ENCODE data around the gene ATG4B. TPM values are rescaled to one million over a fixed set of nuclear protein-coding genes. Genes with fewer than 3 reads are reported as not detected.

Gene ATG4B
- total RNA-seq, 1 donor from 2014 or later: 83.2 TPM

DNA sequence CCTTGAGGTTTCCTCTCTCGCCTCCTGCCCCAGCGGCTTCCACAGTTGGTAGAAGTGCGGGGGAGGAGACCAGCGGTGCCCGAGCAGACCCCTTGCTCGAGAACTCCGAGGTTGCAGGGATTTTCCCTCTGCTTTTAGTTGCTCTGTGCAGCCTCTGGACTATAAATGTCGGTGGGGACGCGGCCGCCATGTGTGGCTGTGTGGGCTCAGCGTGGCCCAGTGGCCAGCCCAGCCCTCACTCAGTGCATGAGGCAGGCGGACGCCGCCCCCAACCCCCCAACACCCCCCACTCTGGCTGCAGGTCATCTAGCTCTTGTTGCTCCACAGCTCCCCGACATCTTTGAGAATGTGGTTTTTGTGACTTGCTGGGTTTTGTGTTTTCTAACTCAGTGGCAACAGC, 81.6 kb downstream of the ATG4B start:
- no peaks in the 10 kb centered on the region for H3K4me1 Mint-ChIP-seq (ENCODE audit: low read depth, unreplicated experiment)
- peaks cover 13% of the 10 kb centered on the region for H3K9me3 Mint-ChIP-seq (ENCODE audit: unreplicated experiment)
- no peak overlapping the region for H3K27ac Mint-ChIP-seq (ENCODE audit: unreplicated experiment)
- Histone ChIP-seq H3K27me3 (ENCODE audit: insufficient read depth, low read length) (no peaks in the 10 kb centered on the region), H2AFZ (ENCODE audit: low read depth, low read length) (no peak overlapping the region), H3K9ac (ENCODE audit: low read length) (no peak overlapping the region), H3K4me2 (ENCODE audit: low read length) (no peak overlapping the region), H3K27ac (ENCODE audit: low read depth, low read length) (no peak overlapping the region), H3K4me3 (ENCODE audit: insufficient read depth, low read depth, low read length) (no peak overlapping the region), H3K79me2 (ENCODE audit: insufficient read depth, low read length) (no peaks in the 10 kb centered on the region), H4K20me1 (ENCODE audit: insufficient read depth, low read length) (no peaks in the 10 kb centered on the region), H3K9me3 (ENCODE audit: insufficient read depth, low read depth, low read length) (peaks cover 5% of the 10 kb centered on the region), H3K36me3 (ENCODE audit: insufficient read depth, low read length) (peaks cover 5% of the 10 kb centered on the region), H3K4me1 (ENCODE audit: insufficient read depth, low read length) (no peaks in the 10 kb centered on the region)
- TF ChIP-seq, protein P1, sequence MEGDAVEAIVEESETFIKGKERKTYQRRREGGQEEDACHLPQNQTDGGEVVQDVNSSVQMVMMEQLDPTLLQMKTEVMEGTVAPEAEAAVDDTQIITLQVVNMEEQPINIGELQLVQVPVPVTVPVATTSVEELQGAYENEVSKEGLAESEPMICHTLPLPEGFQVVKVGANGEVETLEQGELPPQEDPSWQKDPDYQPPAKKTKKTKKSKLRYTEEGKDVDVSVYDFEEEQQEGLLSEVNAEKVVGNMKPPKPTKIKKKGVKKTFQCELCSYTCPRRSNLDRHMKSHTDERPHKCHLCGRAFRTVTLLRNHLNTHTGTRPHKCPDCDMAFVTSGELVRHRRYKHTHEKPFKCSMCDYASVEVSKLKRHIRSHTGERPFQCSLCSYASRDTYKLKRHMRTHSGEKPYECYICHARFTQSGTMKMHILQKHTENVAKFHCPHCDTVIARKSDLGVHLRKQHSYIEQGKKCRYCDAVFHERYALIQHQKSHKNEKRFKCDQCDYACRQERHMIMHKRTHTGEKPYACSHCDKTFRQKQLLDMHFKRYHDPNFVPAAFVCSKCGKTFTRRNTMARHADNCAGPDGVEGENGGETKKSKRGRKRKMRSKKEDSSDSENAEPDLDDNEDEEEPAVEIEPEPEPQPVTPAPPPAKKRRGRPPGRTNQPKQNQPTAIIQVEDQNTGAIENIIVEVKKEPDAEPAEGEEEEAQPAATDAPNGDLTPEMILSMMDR (IDR thresholded peaks at IDR 0.05; ENCODE audit: insufficient read depth, low read depth, low read length): no peak
- TF ChIP-seq EZH2 (IDR thresholded peaks at IDR 0.05; ENCODE audit: insufficient read depth, low read length): no peak
- peaks cover 35% of the 10 kb centered on the region for H3K36me3 Mint-ChIP-seq (ENCODE audit: low read depth, unreplicated experiment)
- H3K27me3 Mint-ChIP-seq (ENCODE audit: low read depth, unreplicated experiment): no peaks in the 10 kb centered on the region
- DNase-seq (ENCODE audit: low read depth) (no peak), FAIRE-seq (no peak)
- H3K4me3 Mint-ChIP-seq (ENCODE audit: unreplicated experiment): no peak overlapping the region

DNA sequence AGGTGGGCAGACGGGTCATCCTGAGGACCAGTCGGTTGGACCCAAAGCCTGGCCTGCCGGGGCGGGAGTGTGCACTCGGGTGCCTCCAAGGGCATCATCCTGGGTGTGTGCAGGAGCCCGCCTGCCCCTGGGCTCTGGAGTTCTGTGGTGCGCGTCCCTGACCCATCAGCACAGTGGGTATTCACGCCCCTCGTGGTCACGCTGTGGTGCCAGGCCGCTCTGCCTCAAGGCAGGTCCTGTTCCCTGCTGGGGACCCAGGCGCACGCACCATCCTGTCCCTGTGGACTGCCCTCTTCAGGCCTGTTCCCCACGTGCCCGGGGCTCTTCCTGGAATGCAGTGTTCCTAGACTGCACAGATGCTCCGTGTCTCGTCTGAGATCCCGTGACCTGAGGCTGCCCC, 82.6 kb downstream of the ATG4B start:
- Histone ChIP-seq H3K4me3 (ENCODE audit: insufficient read depth, low read depth, low read length) (no peak overlapping the region), H3K9ac (ENCODE audit: low read length) (no peak overlapping the region), H3K27me3 (ENCODE audit: insufficient read depth, low read length) (no peaks in the 10 kb centered on the region), H3K27ac (ENCODE audit: low read depth, low read length) (no peak overlapping the region), H3K4me1 (ENCODE audit: insufficient read depth, low read length) (no peaks in the 10 kb centered on the region), H3K9me3 (ENCODE audit: insufficient read depth, low read depth, low read length) (peaks cover 5% of the 10 kb centered on the region), H3K4me2 (ENCODE audit: low read length) (no peak overlapping the region), H3K36me3 (ENCODE audit: insufficient read depth, low read length) (peaks cover 3% of the 10 kb centered on the region), H4K20me1 (ENCODE audit: insufficient read depth, low read length) (no peaks in the 10 kb centered on the region), H2AFZ (ENCODE audit: low read depth, low read length) (no peak overlapping the region), H3K79me2 (ENCODE audit: insufficient read depth, low read length) (no peaks in the 10 kb centered on the region)
- FAIRE-seq (no peak), DNase-seq (ENCODE audit: low read depth) (no peak)
- no peak overlapping the region for H3K4me3 Mint-ChIP-seq (ENCODE audit: unreplicated experiment)
- TF ChIP-seq EZH2 (IDR thresholded peaks at IDR 0.05; ENCODE audit: insufficient read depth, low read length): no peak
- TF ChIP-seq, protein P1 (IDR thresholded peaks at IDR 0.05; ENCODE audit: insufficient read depth, low read depth, low read length): no peak
- H3K36me3 Mint-ChIP-seq (ENCODE audit: low read depth, unreplicated experiment): peaks cover 37% of the 10 kb centered on the region
- H3K27me3 Mint-ChIP-seq (ENCODE audit: low read depth, unreplicated experiment): no peaks in the 10 kb centered on the region
- no peak overlapping the region for H3K27ac Mint-ChIP-seq (ENCODE audit: unreplicated experiment)
- no peaks in the 10 kb centered on the region for H3K4me1 Mint-ChIP-seq (ENCODE audit: low read depth, unreplicated experiment)
- H3K9me3 Mint-ChIP-seq (ENCODE audit: unreplicated experiment): peaks cover 13% of the 10 kb centered on the region

DNA sequence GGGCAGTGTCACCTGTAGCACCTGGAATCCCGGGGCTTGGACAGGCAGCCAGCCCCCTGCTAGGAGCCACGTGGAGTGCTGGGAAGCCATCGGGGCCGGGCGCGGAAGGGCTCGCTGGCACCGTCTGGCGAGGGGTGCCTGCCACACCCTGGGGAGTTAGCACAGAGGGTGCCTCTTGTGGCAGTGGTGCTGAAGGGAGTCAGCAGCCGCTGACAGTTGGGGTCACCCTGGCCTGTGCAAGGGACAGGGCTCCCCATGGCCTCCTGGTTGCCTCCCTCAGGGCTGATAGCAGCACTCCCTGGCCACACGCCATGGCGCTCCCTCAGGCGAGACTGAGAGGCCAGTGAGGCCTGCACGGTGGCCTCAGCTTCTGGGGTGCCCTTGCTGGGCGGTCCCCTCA, 83.1 kb downstream of the ATG4B start:
- FAIRE-seq (no peak), DNase-seq (ENCODE audit: low read depth) (no peak)
- Histone ChIP-seq H2AFZ (ENCODE audit: low read depth, low read length) (no peak overlapping the region), H3K4me3 (ENCODE audit: insufficient read depth, low read depth, low read length) (no peak overlapping the region), H3K79me2 (ENCODE audit: insufficient read depth, low read length) (no peaks in the 10 kb centered on the region), H3K4me1 (ENCODE audit: insufficient read depth, low read length) (no peaks in the 10 kb centered on the region), H3K27me3 (ENCODE audit: insufficient read depth, low read length) (no peaks in the 10 kb centered on the region), H3K27ac (ENCODE audit: low read depth, low read length) (no peak overlapping the region), H3K4me2 (ENCODE audit: low read length) (no peak overlapping the region), H3K36me3 (ENCODE audit: insufficient read depth, low read length) (peaks cover 3% of the 10 kb centered on the region), H3K9ac (ENCODE audit: low read length) (no peak overlapping the region), H4K20me1 (ENCODE audit: insufficient read depth, low read length) (no peaks in the 10 kb centered on the region), H3K9me3 (ENCODE audit: insufficient read depth, low read depth, low read length) (peaks cover 5% of the 10 kb centered on the region)
- Mint-ChIP-seq H3K4me1 (ENCODE audit: low read depth, unreplicated experiment) (no peaks in the 10 kb centered on the region), H3K36me3 (ENCODE audit: low read depth, unreplicated experiment) (peaks cover 37% of the 10 kb centered on the region), H3K9me3 (ENCODE audit: unreplicated experiment) (peaks cover 13% of the 10 kb centered on the region), H3K27me3 (ENCODE audit: low read depth, unreplicated experiment) (no peaks in the 10 kb centered on the region), H3K27ac (ENCODE audit: unreplicated experiment) (no peak overlapping the region), H3K4me3 (ENCODE audit: unreplicated experiment) (no peak overlapping the region)
- TF ChIP-seq, protein P1 (IDR thresholded peaks at IDR 0.05; ENCODE audit: insufficient read depth, low read depth, low read length): no peak
- TF ChIP-seq EZH2 (IDR thresholded peaks at IDR 0.05; ENCODE audit: insufficient read depth, low read length): no peak
